Mucosa of gallbladder (tissue), 1 donor: Measurements from ENCODE around the gene P2RX4. TPM values are rescaled to one million over a fixed set of nuclear protein-coding genes. Genes with fewer than 3 reads are reported as not detected.
A peak's percentile ranks its signal among the peaks of the same experiment; 100 is the strongest.
"Not testable (repeated sequence)": the region's sequence is repeated elsewhere in the genome, so short reads cannot be mapped to it uniquely, and the experiment has no call there.

Experiments used
- DNase-seq: peaks from one replicate; pipeline ENCODE4 v3.0.0-alpha.2; 2020; ENCODE audit warnings: low spot score
- total RNA-seq: library from RNA; stranded (reverse); gene quantifications from one replicate; pipeline ENCODE4 v1.2.1, GENCODE V29; 2021
- donor health status: DM: no; HTN: no; CAD: no.

Gene P2RX4
- total RNA-seq, 1 donor from 2014 or later, result 66.6 TPM

GRCh38 chr12:121189131-121189530 lies 20.8 kb upstream of the P2RX4 start:
- no peak for DNase-seq

DNA sequence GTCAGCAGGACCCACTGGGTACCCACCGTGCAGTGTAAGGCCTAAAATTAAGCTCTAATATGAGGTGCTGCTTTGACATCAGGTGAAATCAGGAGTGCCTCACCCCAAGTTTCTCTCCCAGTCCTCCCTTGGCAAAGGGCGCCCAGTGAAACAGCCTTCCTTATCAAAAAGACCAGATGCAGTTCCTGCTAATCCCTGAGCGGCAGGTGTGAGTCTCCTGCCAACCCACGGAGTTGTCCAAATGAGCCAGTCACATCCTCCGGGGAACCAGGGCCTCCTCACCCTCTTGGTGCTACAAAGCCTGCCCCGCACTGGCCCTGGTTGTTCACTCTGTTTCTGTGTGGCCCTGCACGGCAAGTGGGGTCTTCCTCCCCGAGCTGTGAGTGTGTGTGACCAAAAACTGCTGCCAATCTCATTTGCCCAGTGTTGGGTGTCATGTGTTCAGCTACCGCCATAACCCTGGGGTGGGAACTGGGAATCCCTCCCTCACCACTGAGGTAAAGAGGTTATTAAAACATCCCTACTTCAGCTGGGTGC lies 20.2 kb upstream of the P2RX4 start:
- no peak for DNase-seq

DNA sequence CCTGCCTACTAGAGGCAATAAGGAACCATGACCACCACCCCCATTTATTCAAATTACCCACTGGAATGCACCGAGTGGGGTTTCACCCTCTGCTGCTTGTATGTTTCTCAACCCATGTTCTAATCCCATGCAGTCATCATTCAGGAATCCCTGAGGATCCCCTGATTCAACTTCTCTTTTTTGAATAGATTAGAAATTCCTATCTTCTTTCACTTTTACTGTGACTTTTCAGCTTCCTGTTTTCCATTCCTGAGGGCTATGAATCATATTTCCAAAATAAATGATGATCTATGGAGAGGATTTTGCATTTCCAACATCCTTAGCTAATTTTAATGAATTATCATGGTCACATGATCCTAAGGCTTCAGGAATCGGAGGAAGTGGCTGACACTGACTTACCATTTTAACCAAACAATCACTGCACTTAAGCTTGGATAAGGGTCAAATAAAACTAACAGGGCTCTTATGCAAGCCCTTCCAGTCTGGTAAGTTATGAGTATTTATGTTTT lies 19.4 kb upstream of the P2RX4 start:
- DNase-seq, result no peak

DNA sequence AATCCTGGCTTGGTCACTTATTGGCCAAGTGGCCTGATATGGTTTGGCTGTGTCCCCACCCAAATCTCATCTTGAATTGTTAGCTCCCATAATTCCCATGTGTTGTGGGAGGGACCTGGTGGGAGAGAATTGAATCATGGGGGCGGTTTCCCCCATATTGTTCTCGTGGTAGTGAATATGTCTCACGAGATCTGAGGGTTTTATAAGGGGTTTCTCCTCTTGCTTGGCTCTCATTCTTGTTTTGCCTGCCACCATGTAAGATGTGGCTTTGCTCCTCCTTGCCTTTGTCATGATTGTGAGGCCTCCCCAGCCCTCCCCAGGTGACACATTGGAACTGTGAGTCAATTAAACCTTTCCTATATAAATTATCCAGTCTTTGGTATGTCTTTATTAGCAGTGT lies 18.8 kb upstream of the P2RX4 start:
- DNase-seq, result no peak

GRCh38 chr12:121196902-121197301 lies 13.0 kb upstream of the P2RX4 start:
- DNase-seq, result no peak

- DNase-seq, result no peak
Observed at GRCh38 chr12:121198949-121199348, 11.0 kb upstream of the P2RX4 start.

DNA sequence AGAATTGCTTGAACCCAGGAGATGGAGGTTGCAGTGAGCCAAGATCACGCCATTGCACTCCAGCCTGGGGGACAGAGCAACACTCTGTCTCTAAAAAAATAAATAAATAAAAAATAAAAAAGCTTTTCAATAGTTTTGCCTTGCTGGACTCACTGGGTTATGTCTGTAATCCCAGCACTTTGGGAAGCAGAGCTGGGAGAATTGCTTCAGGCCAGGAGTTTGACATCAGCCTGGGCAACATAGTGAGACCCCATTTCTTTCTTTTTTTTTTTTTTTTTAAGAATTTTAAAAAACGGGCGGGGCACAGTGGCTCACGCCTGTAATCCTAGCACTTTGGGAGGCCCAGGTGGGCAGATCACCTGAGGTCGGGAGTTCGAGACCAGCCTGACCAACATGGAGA lies 8.8 kb upstream of the P2RX4 start:
- DNase-seq, result not testable (repeated sequence)

- no peak for DNase-seq
Observed at GRCh38 chr12:121202407-121203355, 7.2 kb upstream of the P2RX4 start.

DNA sequence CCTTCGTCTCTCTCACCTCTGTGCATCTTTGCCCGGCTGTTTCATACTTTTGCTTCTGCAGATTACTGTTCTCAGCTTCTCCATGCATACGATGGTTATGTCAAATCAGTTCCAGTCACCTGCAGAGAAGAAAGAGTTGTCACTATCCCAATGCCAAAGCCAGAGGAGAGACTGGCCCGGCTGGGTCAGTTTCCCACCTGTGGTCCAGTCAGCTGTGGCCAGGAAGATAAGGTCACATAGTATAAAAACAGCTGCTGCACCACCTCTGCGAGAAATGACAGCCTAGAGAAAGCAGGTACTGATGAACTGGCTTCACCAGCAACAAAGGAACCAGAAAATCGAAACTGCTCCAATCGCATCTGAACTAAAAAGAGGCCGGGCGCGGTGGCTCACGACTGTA lies 6.4 kb upstream of the P2RX4 start:
- no peak for DNase-seq

- no peak for DNase-seq
Observed at GRCh38 chr12:121205491-121205890, 4.4 kb upstream of the P2RX4 start.

- not testable (repeated sequence) for DNase-seq
Observed at GRCh38 chr12:121208571-121208970, 1.4 kb upstream of the P2RX4 start.

- no peak for DNase-seq
Observed at GRCh38 chr12:121209221-121209620, 708 bp upstream of the P2RX4 start.

DNA sequence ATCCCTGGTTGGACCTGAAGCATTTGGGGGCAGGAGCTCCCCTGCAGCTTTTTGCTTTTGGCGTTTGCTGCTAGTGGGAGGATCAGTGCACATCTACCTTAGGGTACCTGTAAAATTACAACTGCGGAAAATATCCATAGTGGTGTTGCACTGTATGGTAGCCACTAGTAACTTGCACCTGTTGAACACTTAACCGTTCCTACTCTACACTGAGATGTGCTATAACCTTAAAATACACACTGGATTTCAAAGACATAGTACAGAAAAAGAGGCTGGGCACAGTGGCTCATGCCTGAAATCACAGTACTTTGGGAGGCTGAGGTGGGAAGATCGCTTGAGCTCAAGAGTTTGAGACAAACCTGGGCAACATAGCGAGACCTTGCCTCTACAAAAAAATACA lies 2.9 kb downstream of the P2RX4 start:
- no peak for DNase-seq

DNA sequence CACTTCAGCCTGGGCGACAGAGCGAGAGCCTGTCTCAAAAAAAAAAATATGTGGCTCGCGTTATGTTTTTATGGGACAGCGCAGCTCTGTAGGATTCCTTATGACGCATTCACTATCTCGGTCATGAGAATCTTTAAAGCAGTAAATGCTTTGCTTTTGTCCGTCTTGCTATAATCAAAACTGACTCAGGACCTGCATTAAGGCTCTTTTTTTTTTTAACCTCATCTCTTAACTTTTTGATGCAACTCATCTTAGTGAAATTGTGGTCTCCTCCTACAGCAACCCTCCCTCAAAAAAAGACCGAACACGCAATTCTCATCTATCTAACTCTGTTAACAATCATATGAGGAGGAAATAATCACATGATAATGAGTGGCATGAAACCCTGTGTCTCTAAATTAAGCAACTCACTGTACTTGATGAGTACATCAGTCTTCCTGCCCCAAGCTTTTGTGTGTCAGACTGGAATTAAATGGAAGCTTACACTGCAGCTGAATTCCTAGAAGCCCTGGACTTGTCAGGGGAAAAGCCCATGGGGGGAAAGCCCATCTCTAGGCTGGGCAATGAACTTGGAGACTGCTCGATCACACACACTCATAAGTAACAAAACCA lies 4.3 kb downstream of the P2RX4 start:
- DNase-seq, result no peak

GRCh38 chr12:121214855-121215745 lies 5.2 kb downstream of the P2RX4 start:
- DNase-seq, result peak; percentile 74

- no peak for DNase-seq
Observed at GRCh38 chr12:121216102-121216501, 6.2 kb downstream of the P2RX4 start.

DNA sequence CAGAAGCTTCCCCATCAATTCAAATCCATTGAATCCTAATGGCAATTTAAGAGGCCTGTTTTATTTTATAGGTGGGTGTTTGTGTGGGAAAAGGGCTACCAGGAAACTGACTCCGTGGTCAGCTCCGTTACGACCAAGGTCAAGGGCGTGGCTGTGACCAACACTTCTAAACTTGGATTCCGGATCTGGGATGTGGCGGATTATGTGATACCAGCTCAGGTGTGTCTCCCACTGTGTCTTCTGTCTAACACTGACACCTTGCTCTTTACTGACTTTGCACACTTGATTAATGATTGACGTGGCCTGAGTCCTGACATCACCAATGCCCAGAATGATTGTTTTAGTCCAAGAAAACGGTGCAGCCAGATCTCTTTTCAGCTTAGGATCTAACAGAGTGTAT lies 7.1 kb downstream of the P2RX4 start:
- DNase-seq, result peak; percentile 52

DNA sequence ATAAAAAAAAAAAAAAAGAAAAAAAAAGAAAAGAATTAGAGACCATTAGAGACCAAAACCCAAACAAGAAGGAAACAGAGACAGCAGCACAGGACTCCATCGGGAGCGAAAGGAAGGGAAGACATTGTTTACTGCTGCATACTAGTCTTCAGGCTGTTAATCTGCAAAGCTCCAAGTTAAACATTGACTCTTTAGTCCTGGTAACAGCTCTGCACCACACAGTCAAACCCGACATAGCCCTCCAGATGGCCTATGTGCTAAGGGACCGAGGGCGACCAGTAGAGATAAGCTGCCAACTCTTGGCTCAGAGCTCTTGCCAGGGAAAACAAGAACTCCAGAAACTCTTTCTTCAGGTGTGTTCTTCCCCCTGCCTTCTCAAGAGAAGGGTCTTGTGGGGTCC lies 7.8 kb downstream of the P2RX4 start:
- peak; percentile 41 for DNase-seq

DNA sequence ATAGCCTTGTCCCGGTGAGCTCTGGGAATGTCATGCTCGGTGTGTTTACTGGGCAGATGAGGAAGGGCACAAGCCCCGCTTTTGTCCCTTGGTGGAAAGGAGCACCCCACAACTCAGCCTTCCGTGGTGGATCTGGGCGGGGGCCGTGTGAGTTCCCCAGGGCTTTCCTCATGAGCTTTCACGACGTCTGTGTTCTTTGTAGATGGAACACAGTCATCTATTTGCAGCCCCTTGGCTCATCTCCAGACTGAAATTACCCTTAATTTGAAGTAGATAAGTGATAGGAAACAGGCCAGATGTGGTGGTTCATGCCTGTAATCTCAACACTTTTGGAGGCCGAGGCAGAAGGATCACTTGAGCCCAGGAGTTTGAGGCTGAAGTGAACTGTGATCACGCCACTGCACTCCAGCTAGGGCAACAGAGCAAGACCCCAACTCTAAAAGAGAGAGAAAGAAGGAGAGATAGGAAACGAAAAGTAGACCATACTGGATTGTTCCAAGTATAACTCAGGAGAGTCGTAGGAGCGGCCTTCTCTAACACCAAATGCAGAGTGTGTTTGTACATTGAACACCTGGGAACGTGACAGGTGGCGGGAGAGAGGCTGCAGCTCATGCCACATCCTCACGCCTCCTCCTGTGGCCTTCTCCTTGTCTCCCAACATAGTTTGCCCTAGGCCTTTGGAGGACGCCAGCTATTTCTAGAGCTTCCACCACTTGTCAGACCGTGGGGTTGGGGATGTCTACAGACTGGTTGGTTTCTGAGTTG lies 8.8 kb downstream of the P2RX4 start:
- DNase-seq, result no peak

DNA sequence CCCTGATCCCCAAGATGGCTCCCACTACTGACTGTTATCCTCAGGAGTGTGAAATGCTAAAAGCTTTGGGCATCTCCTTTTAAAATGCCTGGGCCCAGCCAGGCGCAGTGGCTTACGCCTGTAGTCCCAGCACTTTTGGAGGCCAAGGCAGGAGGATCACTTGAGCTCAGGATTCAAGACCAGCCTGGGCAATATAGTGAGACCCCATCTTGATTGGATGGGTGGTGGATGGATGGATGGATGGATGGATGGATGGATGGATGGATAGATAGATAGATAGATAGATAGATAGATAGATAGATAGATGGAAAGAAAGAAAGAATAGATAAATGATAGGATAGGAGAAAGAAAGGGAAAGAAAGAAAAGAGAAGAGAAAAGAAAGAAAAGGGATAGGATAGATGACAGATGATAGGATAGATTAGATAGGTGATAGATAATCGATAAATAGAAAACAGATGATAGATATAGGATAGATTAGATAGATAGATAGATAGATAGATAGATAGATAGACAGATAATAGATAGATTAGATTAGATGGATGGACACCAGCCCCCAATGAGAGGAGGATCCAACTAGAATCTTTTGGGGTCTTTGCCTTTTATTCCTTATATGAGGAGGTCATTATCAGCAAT lies 9.5 kb downstream of the P2RX4 start:
- DNase-seq, result no peak
